ENCODE results near the gene STMP1.

GRCh38 chr7:135723411-135723810, 61.1 kb downstream of the STMP1 start:
- TF ChIP-seq CTCF (IDR thresholded peaks at IDR 0.05; ENCODE audit: low read depth, low read length, poor library complexity, severe bottlenecking) (no peak), EZH2phosphoT487 (IDR thresholded peaks at IDR 0.05; ENCODE audit: borderline replicate concordance, low read length) (no peak)

All from DOHH2 (cell line).